ENCODE measurements around the gene ST6GALNAC2. TPM values are rescaled to one million over a fixed set of nuclear protein-coding genes. Genes with fewer than 3 reads are reported as not detected.
"Not testable (repeated sequence)": the region's sequence is repeated elsewhere in the genome, so short reads cannot be mapped to it uniquely, and the experiment has no call there.

The ST6GALNAC2 gene
- total RNA-seq, 2 experiments from 2014 or later: 3.4 to 3.9 TPM

DNA sequence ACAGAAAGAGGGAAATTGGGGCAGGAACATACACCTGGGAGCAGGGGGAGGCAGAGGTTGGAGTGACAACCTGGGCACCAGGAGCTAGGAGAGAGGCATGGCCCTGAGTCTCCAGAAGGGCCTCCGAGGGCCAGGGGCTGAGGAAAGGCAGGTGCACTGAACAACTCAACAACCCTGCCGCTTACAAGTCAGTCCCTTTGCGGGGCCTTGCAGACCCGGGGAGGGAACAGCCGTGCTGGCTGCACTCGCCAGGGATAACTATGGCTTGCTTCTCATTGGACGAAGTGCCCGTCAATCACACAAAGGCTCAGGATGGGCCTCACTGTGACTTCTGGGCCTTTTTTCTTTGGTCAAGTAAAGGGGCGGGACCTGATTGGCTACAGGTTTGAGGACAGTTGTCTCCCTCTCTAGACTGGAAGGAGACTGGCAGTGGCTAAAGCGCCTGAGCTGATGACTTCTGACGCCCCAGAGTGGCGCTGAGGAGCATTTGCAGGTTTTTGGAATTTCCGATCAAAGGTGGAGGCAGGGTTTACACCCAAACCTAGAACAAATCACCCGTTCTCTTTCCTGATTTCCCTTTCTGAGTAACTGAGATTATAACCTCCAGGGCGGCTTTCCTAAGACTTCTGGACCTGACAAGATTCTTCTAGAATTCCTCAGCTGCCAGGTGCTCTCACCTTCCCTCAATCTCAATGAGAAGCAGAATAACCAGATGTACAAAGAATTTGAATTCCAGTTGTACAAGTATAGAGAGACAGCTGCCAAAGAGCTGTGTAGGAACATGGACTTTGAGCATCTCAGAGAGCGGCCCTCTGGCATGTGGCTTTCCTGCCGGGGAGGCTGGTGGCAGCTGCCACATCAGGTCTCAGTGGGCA lies 27.6 kb upstream of the ST6GALNAC2 start:
- no peak overlapping the region for H3K27ac Mint-ChIP-seq

DNA sequence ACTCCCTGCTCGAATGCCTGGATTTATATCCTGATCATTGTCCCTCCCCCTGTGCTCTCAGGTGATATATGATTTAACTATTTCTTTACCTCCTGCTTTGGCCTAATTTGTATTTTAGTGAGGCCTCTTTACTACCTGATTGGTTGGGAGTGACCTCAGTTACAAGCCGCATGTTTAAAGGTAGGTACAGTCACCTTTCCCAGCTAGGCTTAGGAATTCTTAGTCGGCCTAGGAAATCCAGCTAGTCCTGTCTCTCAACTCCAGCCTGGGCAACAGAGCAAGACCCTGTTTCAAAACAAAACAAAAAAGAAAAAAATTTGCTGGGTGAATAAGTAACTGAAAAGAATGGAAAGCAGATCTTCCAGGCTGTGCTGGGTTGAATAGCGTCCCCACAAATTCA lies 26.8 kb upstream of the ST6GALNAC2 start:
- no peaks in the 10 kb centered on the region for H3K9me3 Mint-ChIP-seq

More for the DNA sequence above, 27.6 kb upstream of the ST6GALNAC2 start:
- ATAC-seq (ENCODE audit: low read depth): no peak
- DNase-seq: no peak
- no peaks in the 10 kb centered on the region for H3K9me3 Mint-ChIP-seq
- peaks cover 2% of the 10 kb centered on the region for H3K4me1 Mint-ChIP-seq
- H3K36me3 Mint-ChIP-seq: no peaks in the 10 kb centered on the region
- POLR2A ChIA-PET: no interaction called here
- no peak overlapping the region for H3K4me3 Mint-ChIP-seq
- peaks cover 11% of the 10 kb centered on the region for H3K27me3 Mint-ChIP-seq

DNA sequence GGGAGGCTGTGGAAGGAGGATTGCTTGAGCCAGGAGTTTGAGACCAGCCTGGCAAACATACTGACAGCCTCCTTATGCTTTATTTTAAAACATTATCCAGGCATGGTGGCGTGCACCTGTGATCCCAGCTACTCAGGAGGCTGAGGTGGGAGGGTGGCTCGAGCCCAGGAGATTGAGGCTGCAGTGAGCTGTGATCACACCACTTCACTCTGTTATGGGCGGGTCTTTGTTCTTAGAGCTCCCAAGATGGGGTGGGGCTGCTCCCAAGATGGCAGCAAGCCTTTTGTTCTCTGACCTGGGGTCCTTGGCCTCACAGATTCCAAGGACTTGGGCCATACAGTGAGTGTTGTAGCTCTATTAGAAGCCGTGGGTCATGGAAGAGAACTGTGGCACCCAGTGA lies 26.1 kb upstream of the ST6GALNAC2 start:
- Mint-ChIP-seq H3K9me3 (no peaks in the 10 kb centered on the region), H3K4me3 (no peak overlapping the region), H3K4me1 (peaks cover 2% of the 10 kb centered on the region), H3K27me3 (peaks cover 8% of the 10 kb centered on the region), H3K36me3 (no peaks in the 10 kb centered on the region), H3K27ac (no peak overlapping the region)
- POLR2A ChIA-PET: interaction anchor here (1.5 kb wide), 1 partner anchor 47 kb away, joined by 3 read pairs; no protein-coding TSS in a partner anchor
- DNase-seq: no peak
- ATAC-seq (ENCODE audit: low read depth): no peak

More for the DNA sequence above, 26.8 kb upstream of the ST6GALNAC2 start:
- no peaks in the 10 kb centered on the region for H3K36me3 Mint-ChIP-seq
- H3K27ac Mint-ChIP-seq: no peak overlapping the region
- no peak overlapping the region for H3K4me3 Mint-ChIP-seq
- no peak for ATAC-seq (ENCODE audit: low read depth)
- DNase-seq: no peak
- POLR2A ChIA-PET: interaction anchor here (1.5 kb wide), 1 partner anchor 46 kb away, joined by 3 read pairs; no protein-coding TSS in a partner anchor
- peaks cover 8% of the 10 kb centered on the region for H3K27me3 Mint-ChIP-seq
- peaks cover 2% of the 10 kb centered on the region for H3K4me1 Mint-ChIP-seq

DNA sequence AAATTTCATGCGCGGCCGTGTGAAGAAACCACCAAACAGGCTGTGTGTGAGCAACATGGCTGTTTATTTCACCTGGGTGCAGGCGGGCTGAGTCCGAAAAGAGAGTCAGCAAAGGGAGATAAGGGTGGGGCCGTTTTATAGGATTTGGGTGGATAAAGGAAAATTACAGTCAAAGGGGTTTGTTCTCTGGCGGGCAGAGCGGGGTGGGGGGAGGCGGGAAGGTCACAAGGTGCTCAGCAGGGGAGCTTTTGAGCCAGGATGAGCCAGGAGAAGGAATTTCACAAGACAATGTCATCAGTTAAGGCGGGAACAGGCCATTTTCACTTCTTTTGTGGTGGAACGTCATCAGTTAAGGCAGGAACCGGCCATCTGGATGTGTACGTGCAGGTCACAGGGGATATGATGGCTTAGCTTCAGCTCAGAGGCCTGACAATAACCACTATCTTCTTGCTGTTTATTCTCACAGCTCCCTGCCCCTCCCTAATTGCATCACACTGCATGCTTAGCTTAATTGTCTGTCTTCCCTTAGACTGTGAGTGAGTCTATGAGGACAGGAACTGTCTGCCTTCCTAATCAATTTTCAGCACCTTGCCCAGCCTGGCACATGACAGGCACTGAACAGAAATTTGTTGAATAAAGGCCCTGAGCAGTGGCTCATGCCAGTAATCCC lies 25.6 kb upstream of the ST6GALNAC2 start:
- H3K4me3 Mint-ChIP-seq: not testable (repeated sequence)

DNA sequence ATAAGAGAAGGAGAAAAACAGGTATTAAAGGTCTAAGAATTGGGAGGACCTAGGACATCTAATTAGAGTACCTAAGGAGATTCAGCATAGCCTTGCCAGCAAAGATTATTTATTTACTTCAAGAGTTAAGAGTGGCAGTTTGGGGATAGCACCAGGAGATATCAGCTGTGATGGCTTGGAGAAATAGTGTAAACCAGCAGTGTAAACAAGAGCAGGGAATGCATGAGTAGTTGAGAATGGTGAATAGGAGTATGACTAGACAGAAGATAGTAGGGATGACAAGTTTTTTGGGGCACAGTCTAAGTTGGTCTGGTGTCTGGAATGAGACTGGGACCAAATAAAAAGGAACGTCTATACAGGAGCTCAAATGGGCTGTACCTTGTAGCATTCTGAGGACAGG lies 21.0 kb upstream of the ST6GALNAC2 start:
- H3K27ac Mint-ChIP-seq; H3K4me3 Mint-ChIP-seq; POLR2A ChIA-PET; H3K9me3 Mint-ChIP-seq; H3K27me3 Mint-ChIP-seq; H3K4me1 Mint-ChIP-seq; DNase-seq; ATAC-seq (ENCODE audit: low read depth); H3K36me3 Mint-ChIP-seq: not testable (repeated sequence)

More for the DNA sequence above, 25.6 kb upstream of the ST6GALNAC2 start:
- not testable (repeated sequence) for H3K27me3 Mint-ChIP-seq; H3K4me1 Mint-ChIP-seq; H3K27ac Mint-ChIP-seq; ATAC-seq (ENCODE audit: low read depth); H3K9me3 Mint-ChIP-seq; DNase-seq; H3K36me3 Mint-ChIP-seq
- POLR2A ChIA-PET: interaction anchor here (1.5 kb wide), 1 partner anchor 47 kb away, joined by 3 read pairs; no protein-coding TSS in a partner anchor

DNA sequence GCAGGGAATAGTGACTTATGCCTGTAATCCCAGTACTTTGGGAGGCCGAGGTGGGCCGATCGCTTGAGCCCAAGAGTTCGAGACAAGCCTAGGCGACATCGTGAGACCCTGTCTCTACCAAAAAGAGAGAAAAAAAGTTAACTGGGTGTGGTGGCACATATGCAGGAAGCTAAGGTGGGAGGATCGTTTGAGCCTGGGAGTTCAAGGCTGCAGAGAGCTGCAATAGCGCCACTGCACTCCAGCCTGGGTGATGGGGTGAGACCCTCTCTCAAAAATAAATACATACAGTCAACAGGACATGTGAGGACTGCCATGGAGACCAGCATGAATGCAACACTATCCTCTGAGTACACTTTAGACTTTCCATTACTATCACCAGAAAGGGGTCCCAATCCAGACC lies 15.4 kb upstream of the ST6GALNAC2 start:
- no peak overlapping the region for H3K4me3 Mint-ChIP-seq
- H3K9me3 Mint-ChIP-seq: no peaks in the 10 kb centered on the region
- DNase-seq: no peak
- H3K27ac Mint-ChIP-seq: no peak overlapping the region
- no peak for ATAC-seq (ENCODE audit: low read depth)
- H3K4me1 Mint-ChIP-seq: peaks cover 8% of the 10 kb centered on the region
- peaks cover 20% of the 10 kb centered on the region for H3K27me3 Mint-ChIP-seq
- POLR2A ChIA-PET: interaction anchor here (1.8 kb wide), 1 partner anchor 35 kb away, joined by 3 read pairs; no protein-coding TSS in a partner anchor
- H3K36me3 Mint-ChIP-seq: no peaks in the 10 kb centered on the region

DNA sequence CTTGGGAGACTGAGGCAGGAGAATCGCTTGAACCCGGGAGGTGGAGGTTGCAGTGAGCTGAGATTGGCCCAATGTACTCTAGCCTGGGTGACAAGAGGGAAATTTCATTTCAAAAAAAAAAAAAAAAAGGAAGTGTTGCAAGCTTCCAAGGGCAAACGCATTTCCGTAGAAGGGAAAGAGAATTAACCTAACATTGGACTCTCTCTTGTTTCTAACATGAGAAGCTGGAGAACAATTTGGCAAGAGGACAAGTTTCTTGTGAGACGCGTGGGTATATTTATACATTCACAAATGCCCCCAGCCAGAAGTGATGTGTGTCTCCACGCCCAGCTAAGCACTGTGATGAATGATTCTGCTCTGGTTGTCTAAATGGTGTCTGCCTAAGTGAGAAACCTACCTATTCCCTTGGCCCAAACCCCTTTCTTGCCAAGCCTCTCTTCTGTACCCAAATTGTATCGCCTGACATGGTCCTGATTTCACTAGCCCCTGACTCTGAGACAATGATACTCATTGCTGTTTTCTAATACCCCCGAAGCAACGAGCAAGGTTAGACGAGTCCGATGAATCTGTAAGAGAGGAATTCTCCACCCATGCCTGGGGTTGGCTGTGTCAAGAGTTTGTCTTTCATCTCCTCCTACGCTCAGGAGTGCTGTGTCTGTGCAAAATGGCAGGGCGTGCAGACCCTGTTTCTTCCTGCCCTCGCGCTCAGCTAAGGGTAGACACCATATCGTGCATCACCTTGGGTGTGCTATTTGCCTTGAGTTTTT lies 14.2 kb upstream of the ST6GALNAC2 start:
- DNase-seq (no peak), ATAC-seq (ENCODE audit: low read depth) (no peak)
- POLR2A ChIA-PET: interaction anchor here (0.6 to 1.8 kb wide), 2 partner anchors 33 to 107 kb away, joined by 3 to 4 read pairs; no protein-coding TSS in a partner anchor
- Mint-ChIP-seq H3K27me3 (peaks cover 23% of the 10 kb centered on the region), H3K27ac (no peak overlapping the region), H3K9me3 (no peaks in the 10 kb centered on the region), H3K4me1 (peaks cover 8% of the 10 kb centered on the region), H3K36me3 (no peaks in the 10 kb centered on the region), H3K4me3 (no peak overlapping the region)

DNA sequence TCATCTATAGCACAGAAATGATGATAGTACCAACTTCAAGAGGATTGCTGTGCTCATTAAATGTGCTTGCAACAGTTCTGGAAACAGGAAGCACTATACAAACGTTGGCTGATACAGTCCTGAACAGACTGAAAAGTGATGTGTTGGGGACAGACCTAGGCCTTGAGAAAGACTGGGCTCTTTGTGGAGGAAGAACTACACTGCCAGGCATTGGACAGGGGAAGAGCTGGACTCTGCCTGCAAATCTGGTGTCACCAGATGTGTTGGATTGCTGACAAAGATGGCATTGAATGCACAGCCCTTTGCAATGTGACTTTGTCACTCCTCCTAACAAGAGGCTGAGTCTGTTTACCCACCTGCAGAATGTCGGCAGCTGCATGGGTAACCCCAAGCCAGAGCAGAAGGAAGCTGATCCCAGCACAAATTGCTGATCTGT lies 12.4 kb upstream of the ST6GALNAC2 start:
- Mint-ChIP-seq H3K27me3 (peaks cover 27% of the 10 kb centered on the region), H3K36me3 (no peaks in the 10 kb centered on the region), H3K4me3 (no peak overlapping the region), H3K27ac (no peak overlapping the region), H3K9me3 (no peaks in the 10 kb centered on the region), H3K4me1 (peaks cover 8% of the 10 kb centered on the region)
- DNase-seq: no peak
- ATAC-seq (ENCODE audit: low read depth): no peak
- POLR2A ChIA-PET: no interaction called here

DNA sequence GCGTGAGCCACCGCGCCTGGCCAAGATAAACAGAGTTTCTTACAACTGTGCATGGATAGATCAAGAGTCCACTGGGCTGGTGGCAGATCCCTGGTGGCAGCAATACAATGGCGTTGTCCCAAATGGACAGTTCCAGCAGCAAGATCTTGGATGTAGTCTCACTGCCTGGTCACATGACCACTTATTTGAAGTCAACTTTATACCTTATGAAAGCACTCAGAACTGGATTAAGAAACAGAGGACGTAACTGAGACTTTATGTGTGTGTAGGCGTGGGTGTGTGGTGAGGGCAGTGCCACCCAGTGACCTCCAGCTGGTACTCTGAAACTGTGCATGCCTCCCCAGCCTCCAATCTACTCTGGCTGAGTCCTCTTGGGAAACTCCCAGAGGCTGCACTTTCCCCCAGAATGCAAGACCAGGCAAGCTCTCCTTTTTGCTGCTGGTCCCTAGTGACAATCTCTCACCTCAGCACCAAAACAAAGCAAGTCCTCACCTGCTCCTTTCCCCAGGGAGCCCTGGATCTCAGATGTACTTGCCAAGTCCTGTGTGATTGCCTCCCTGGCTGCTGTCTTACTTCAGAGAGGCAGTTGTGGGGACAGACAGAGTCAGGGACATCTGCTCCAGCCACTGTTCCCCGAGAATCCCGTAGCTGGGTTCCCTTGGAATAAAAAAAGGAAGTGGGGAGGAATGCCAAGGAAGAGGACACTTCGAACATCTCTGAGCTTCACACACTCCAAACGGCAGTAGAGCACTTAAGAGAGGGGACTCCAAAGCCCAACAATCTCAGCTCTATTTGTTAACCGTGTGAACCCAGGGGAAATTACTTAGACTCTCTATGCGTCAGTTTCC lies 11.7 kb upstream of the ST6GALNAC2 start:
- POLR2A ChIA-PET: no interaction called here
- Mint-ChIP-seq H3K9me3 (no peaks in the 10 kb centered on the region), H3K4me3 (no peak overlapping the region), H3K36me3 (no peaks in the 10 kb centered on the region), H3K4me1 (peaks cover 8% of the 10 kb centered on the region), H3K27me3 (peaks cover 25% of the 10 kb centered on the region), H3K27ac (no peak overlapping the region)
- no peak for DNase-seq
- no peak for ATAC-seq (ENCODE audit: low read depth)

DNA sequence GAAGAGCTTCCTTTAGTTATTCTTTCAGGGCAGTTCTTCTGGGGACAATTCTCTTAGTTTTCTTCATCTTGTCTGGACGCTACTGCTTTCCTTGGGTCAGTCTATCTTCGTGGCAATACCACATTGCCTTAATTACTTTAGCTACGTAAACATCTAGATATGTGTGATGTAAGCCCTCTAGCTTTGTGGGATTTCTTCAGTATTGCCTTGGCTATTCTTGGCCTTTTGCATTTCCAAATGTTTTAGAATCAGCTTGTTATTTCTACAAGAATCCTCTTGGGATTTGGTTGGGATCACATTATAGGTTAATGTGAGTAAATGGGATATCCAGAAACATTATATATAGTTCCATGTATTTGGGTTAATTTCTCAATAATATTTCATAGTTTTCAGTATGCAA lies 9.0 kb upstream of the ST6GALNAC2 start:
- no peaks in the 10 kb centered on the region for H3K36me3 Mint-ChIP-seq
- no peak overlapping the region for H3K4me3 Mint-ChIP-seq
- H3K4me1 Mint-ChIP-seq: no peaks in the 10 kb centered on the region
- peaks cover 26% of the 10 kb centered on the region for H3K27me3 Mint-ChIP-seq
- POLR2A ChIA-PET: no interaction called here
- no peaks in the 10 kb centered on the region for H3K9me3 Mint-ChIP-seq
- H3K27ac Mint-ChIP-seq: no peak overlapping the region
- DNase-seq (no peak), ATAC-seq (ENCODE audit: low read depth) (no peak)

DNA sequence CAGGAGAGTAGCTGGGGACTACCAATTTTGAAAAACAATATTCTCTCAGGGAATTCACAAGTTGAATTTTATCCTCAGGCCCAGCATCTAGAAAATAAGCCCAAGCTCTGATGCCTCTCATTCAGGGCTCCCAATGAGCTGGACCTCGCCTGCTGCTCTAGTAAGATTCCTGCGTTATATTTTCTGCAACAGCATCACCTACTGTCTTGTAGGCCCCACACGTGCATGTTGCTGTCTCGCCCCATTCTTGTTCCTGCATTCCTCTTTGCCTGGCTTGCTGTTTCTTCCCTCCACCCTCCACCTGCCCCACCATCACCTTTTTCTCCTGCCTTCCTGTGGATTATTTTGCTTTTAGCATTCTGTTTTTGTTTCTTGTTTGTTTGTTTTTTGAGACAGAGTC lies 8.3 kb upstream of the ST6GALNAC2 start:
- POLR2A ChIA-PET: no interaction called here
- H3K4me3 Mint-ChIP-seq: no peak overlapping the region
- no peak for ATAC-seq (ENCODE audit: low read depth)

DNA sequence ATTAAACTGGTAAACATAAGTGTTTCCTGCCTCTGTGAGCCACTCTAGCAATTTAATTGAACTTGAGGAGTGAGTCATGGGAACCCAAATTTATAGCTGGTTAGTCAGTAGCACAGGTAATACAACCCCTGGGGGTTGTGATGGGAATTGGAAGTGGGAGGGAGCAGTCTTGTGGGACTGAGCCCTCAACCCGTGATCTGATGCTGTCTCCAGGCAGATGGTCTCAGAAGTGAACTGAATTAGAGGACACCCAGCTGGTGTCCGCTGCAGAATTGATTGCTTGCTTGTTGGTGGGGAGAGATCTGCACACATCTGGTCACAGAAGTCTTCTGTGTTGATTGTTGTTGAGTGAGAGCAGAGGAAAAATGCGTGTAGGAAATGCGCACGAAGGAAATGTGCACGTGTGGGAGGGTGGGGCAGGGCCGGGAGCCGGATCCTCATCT lies 7.7 kb upstream of the ST6GALNAC2 start:
- POLR2A ChIA-PET: no interaction called here
- H3K27ac Mint-ChIP-seq: no peak overlapping the region

More for the DNA sequence above, 8.3 kb upstream of the ST6GALNAC2 start:
- no peak for DNase-seq
- peaks cover 33% of the 10 kb centered on the region for H3K27me3 Mint-ChIP-seq
- H3K4me1 Mint-ChIP-seq: no peaks in the 10 kb centered on the region
- no peak overlapping the region for H3K27ac Mint-ChIP-seq
- H3K9me3 Mint-ChIP-seq: no peaks in the 10 kb centered on the region
- no peaks in the 10 kb centered on the region for H3K36me3 Mint-ChIP-seq

More for the DNA sequence above, 7.7 kb upstream of the ST6GALNAC2 start:
- ATAC-seq (ENCODE audit: low read depth) (no peak), DNase-seq (no peak)
- H3K27me3 Mint-ChIP-seq: peaks cover 34% of the 10 kb centered on the region
- H3K36me3 Mint-ChIP-seq: no peaks in the 10 kb centered on the region
- no peaks in the 10 kb centered on the region for H3K4me1 Mint-ChIP-seq
- H3K9me3 Mint-ChIP-seq: no peaks in the 10 kb centered on the region
- H3K4me3 Mint-ChIP-seq: no peak overlapping the region

Data from activated naive CD8-positive, alpha-beta T cell treated with anti-CD3 and anti-CD28 coated beads, Interleukin-2, amount 10 ng/mL, durations not matched to agents 7 days and 5 days (primary cell).